Smooth muscle cell of bladder (primary cell): ENCODE measurements around the gene ZNF385A. TPM values are rescaled to one million over a fixed set of nuclear protein-coding genes. Genes with fewer than 3 reads are reported as not detected.

ENCODE experiments used
- total RNA-seq: library from RNA; depleted of rRNA; stranded (reverse); fragments of >200 nt; gene quantifications from 2 replicates; pipeline ENCODE4 v1.2.3, GENCODE V29; 2014

ZNF385A gene
- total RNA-seq, result 0.71 and 1.5 TPM in 2 replicates

GRCh38 chr12:54384591-54385041 is at the start of gene ZNF385A:
Gene ZNF385A (minus strand): TSS chr12:54384733. CDS start chr12:54384514, 219 bp downstream.

GRCh38 chr12:54419088-54419887 is 34.8 kb upstream of the ZNF385A start, which contains the start of gene ITGA5:
Gene ITGA5 (minus strand): TSS chr12:54419266. CDS start chr12:54419198, 68 bp downstream.

GRCh38 chr12:54364413-54364812 is 20.1 kb downstream of the ZNF385A start, which contains the start of gene GPR84:
Gene GPR84 (minus strand): TSS chr12:54364486. CDS start chr12:54363851, 635 bp downstream.

GRCh38 chr12:54324617-54325441 is 59.7 kb downstream of the ZNF385A start, which contains the start of gene COPZ1:
Gene COPZ1 (plus strand): TSS chr12:54325131. CDS start chr12:54325164, 33 bp downstream.

Other genes with a start within 250 kb of the ZNF385A start
- gene SMUG1, start 195.7 kb downstream of the ZNF385A start, total RNA-seq, result 23.4 and 25.0 TPM in 2 replicates
- gene CBX5, start 104.6 kb downstream of the ZNF385A start, total RNA-seq, result 12.4 and 15.4 TPM in 2 replicates
- gene HNRNPA1, start 104.0 kb downstream of the ZNF385A start, total RNA-seq, result 454 and 485 TPM in 2 replicates
- 0.18 and 0.28 TPM in 2 replicates for gene NFE2, start 83.7 kb downstream of the ZNF385A start, total RNA-seq
- gene COPZ1, start 59.6 kb downstream of the ZNF385A start, total RNA-seq, result 129 and 136 TPM in 2 replicates
- gene GPR84, start 20.2 kb downstream of the ZNF385A start, total RNA-seq, result 0.09 TPM in 1 of 2 replicates, not detected in the other
- 183 and 186 TPM in 2 replicates for gene ITGA5, start 34.5 kb upstream of the ZNF385A start, total RNA-seq
- not detected in 2 replicates for gene GTSF1, start 88.9 kb upstream of the ZNF385A start, total RNA-seq
- gene NCKAP1L, start 113.0 kb upstream of the ZNF385A start, total RNA-seq, result under 0.01 TPM in 1 of 2 replicates, not detected in the other
- gene PDE1B, start 164.9 kb upstream of the ZNF385A start, total RNA-seq, result 0.28 TPM in 1 of 2 replicates, not detected in the other
- gene PPP1R1A, start 203.9 kb upstream of the ZNF385A start, total RNA-seq, result not detected in 2 replicates